Measurements from ENCODE around the gene SLC7A7.

SLC7A7 gene

DNA sequence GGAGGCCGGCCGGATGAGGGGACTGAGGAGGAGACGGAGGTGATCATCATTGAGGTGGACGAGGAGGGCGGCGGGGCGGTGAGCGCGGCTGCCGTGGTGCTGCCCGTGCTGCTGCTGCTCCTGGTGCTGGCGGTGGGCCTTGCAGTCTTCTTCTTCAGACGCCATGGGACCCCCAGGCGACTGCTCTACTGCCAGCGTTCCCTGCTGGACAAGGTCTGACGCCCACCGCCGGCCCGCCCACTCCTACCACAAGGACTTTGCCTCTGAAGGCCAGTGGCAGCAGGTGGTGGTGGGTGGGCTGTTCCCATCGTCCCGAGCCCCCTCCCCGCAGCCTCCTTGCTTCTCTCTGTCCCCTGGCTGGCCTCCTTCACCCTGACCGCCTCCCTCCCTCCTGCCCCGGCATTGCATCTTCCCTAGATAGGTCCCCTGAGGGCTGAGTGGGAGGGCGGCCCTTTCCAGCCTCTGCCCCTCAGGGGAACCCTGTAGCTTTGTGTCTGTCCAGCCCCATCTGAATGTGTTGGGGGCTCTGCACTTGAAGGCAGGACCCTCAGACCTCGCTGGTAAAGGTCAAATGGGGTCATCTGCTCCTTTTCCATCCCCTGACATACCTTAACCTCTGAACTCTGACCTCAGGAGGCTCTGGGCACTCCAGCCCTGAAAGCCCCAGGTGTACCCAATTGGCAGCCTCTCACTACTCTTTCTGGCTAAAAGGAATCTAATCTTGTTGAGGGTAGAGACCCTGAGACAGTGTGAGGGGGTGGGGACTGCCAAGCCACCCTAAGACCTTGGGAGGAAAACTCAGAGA lies 30.8 kb upstream of the SLC7A7 start:
- H3K9me2 ChIP-seq (replicated peaks; ENCODE audit: insufficient read depth, low read length): no peaks in the 10 kb centered on the region

DNA sequence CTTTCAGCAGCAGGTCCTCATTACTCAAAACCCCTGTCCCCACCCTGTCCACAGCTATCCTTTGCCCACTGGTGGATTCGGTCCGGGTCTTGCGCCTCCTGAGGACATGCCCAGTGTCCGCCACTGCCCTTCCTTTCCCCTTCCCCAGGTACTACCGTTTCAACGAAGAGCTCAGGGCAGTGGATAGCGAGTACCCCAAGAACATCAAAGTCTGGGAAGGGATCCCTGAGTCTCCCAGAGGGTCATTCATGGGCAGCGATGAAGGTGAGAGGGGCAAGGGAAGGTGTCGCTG lies 29.8 kb upstream of the SLC7A7 start:
- TF ChIP-seq, protein P1, sequence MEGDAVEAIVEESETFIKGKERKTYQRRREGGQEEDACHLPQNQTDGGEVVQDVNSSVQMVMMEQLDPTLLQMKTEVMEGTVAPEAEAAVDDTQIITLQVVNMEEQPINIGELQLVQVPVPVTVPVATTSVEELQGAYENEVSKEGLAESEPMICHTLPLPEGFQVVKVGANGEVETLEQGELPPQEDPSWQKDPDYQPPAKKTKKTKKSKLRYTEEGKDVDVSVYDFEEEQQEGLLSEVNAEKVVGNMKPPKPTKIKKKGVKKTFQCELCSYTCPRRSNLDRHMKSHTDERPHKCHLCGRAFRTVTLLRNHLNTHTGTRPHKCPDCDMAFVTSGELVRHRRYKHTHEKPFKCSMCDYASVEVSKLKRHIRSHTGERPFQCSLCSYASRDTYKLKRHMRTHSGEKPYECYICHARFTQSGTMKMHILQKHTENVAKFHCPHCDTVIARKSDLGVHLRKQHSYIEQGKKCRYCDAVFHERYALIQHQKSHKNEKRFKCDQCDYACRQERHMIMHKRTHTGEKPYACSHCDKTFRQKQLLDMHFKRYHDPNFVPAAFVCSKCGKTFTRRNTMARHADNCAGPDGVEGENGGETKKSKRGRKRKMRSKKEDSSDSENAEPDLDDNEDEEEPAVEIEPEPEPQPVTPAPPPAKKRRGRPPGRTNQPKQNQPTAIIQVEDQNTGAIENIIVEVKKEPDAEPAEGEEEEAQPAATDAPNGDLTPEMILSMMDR (IDR thresholded peaks at IDR 0.05; ENCODE audit: low read length): no peak
- no peak for TF ChIP-seq EZH2 (optimal IDR thresholded peaks at IDR 0.05; ENCODE audit: low read depth, low read length)
- TF ChIP-seq EZH2phosphoT487 (IDR thresholded peaks at IDR 0.05; ENCODE audit: low read length): no peak
- no peak overlapping the region for H2AFZ ChIP-seq (ENCODE audit: low read length)
- no peak overlapping the region for H3K4me2 ChIP-seq (ENCODE audit: low read depth, low read length)
- no peak overlapping the region for H3K9ac ChIP-seq (ENCODE audit: low read length)
- H3K36me3 ChIP-seq (replicated peaks; ENCODE audit: insufficient read depth, low read length): no peaks in the 10 kb centered on the region
- H4K20me1 ChIP-seq (ENCODE audit: insufficient read depth, low read length): no peaks in the 10 kb centered on the region
- no peaks in the 10 kb centered on the region for H3K27me3 ChIP-seq (replicated peaks; ENCODE audit: insufficient read depth, low read length)
- H3K79me2 ChIP-seq (ENCODE audit: low read length): no peaks in the 10 kb centered on the region
- no peaks in the 10 kb centered on the region for H3K4me1 ChIP-seq (ENCODE audit: low read length)
- H3K9me2 ChIP-seq (replicated peaks; ENCODE audit: insufficient read depth, low read length): no peaks in the 10 kb centered on the region
- no peaks in the 10 kb centered on the region for H3F3A ChIP-seq (ENCODE audit: insufficient read depth, low read length)
- DNase-seq: no peak
- H3K9me3 ChIP-seq (replicated peaks; ENCODE audit: insufficient read depth, low read length): no peaks in the 10 kb centered on the region
- no peak overlapping the region for H3K4me3 ChIP-seq (ENCODE audit: low read length)
- H3K27ac ChIP-seq (ENCODE audit: low read length): no peak overlapping the region

More for the DNA sequence above, 30.8 kb upstream of the SLC7A7 start:
- Histone ChIP-seq H3F3A (ENCODE audit: insufficient read depth, low read length) (no peaks in the 10 kb centered on the region), H3K36me3 (replicated peaks; ENCODE audit: insufficient read depth, low read length) (no peaks in the 10 kb centered on the region), H3K79me2 (ENCODE audit: low read length) (no peaks in the 10 kb centered on the region), H3K9me3 (replicated peaks; ENCODE audit: insufficient read depth, low read length) (no peaks in the 10 kb centered on the region), H3K4me3 (ENCODE audit: low read length) (no peak overlapping the region), H3K27ac (ENCODE audit: low read length) (no peak overlapping the region), H3K4me2 (ENCODE audit: low read depth, low read length) (no peak overlapping the region), H2AFZ (ENCODE audit: low read length) (no peak overlapping the region), H3K27me3 (replicated peaks; ENCODE audit: insufficient read depth, low read length) (no peaks in the 10 kb centered on the region), H3K4me1 (ENCODE audit: low read length) (no peaks in the 10 kb centered on the region), H4K20me1 (ENCODE audit: insufficient read depth, low read length) (no peaks in the 10 kb centered on the region), H3K9ac (ENCODE audit: low read length) (no peak overlapping the region)
- TF ChIP-seq, protein P1 (IDR thresholded peaks at IDR 0.05; ENCODE audit: low read length): no peak
- TF ChIP-seq EZH2phosphoT487 (IDR thresholded peaks at IDR 0.05; ENCODE audit: low read length): no peak
- no peak for TF ChIP-seq EZH2 (optimal IDR thresholded peaks at IDR 0.05; ENCODE audit: low read depth, low read length)
- no peak for DNase-seq

DNA sequence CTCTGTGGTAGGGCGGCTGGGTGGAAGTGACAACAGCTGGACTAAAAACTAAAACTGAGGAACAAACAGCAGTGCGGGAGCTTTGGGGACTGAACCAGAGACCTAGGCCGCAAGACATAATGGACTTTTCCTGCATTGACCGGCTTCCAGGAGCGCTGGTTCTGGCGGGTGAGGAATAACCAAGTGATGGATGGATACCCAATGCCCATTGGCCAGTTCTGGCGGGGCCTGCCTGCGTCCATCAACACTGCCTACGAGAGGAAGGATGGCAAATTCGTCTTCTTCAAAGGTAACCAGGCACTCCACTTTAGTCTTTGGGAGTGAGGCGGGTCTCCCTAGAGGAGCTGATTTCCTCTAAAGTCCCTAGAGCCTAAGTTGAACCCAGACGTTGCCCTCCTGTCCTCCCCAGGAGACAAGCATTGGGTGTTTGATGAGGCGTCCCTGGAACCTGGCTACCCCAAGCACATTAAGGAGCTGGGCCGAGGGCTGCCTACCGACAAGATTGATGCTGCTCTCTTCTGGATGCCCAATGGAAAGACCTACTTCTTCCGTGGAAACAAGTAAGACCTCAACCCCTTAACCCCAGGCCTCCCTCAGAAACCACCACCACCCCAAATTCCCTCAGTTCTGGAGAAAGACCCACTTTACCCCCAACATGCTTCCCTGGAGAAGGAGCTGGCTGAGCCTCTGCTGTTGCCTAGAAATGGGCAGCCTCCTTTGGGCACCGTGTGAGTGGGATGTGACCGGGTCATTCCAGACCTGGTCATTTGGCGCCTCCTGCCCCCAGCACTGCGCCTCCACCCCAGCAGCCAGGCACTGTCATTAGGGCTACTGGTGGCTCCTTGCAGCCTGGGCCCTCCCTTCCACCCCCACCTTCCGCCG lies 29.2 kb upstream of the SLC7A7 start:
- H3K4me2 ChIP-seq (ENCODE audit: low read depth, low read length): no peak overlapping the region
- H3K27me3 ChIP-seq (replicated peaks; ENCODE audit: insufficient read depth, low read length): no peaks in the 10 kb centered on the region
- no peaks in the 10 kb centered on the region for H3K9me3 ChIP-seq (replicated peaks; ENCODE audit: insufficient read depth, low read length)
- H3K36me3 ChIP-seq (replicated peaks; ENCODE audit: insufficient read depth, low read length): no peaks in the 10 kb centered on the region
- no peaks in the 10 kb centered on the region for H3F3A ChIP-seq (ENCODE audit: insufficient read depth, low read length)
- no peak overlapping the region for H3K27ac ChIP-seq (ENCODE audit: low read length)
- no peaks in the 10 kb centered on the region for H3K4me1 ChIP-seq (ENCODE audit: low read length)
- H3K9ac ChIP-seq (ENCODE audit: low read length): no peak overlapping the region
- DNase-seq: no peak
- no peaks in the 10 kb centered on the region for H4K20me1 ChIP-seq (ENCODE audit: insufficient read depth, low read length)
- H2AFZ ChIP-seq (ENCODE audit: low read length): no peak overlapping the region
- H3K9me2 ChIP-seq (replicated peaks; ENCODE audit: insufficient read depth, low read length): no peaks in the 10 kb centered on the region
- no peaks in the 10 kb centered on the region for H3K79me2 ChIP-seq (ENCODE audit: low read length)
- no peak overlapping the region for H3K4me3 ChIP-seq (ENCODE audit: low read length)
- TF ChIP-seq EZH2phosphoT487 (IDR thresholded peaks at IDR 0.05; ENCODE audit: low read length) (no peak), EZH2 (optimal IDR thresholded peaks at IDR 0.05; ENCODE audit: low read depth, low read length) (no peak)
- TF ChIP-seq, protein P1 (IDR thresholded peaks at IDR 0.05; ENCODE audit: low read length): no peak
